Activated naive CD8-positive, alpha-beta T cell (primary cell): ENCODE data around the gene UBTD1.
"Not testable (repeated sequence)": the region's sequence is repeated elsewhere in the genome, so short reads cannot be mapped to it uniquely, and the experiment has no call there.

Experiments
- H3K27ac Mint-ChIP-seq: one replicate; pipeline ENCODE4 v1.8.0; 2021; ENCODE audit warnings: mixed read lengths
- H3K27me3 Mint-ChIP-seq: one replicate; pipeline ENCODE4 v1.8.0; 2021; ENCODE audit warnings: mixed read lengths
- H3K36me3 Mint-ChIP-seq: one replicate; pipeline ENCODE4 v1.8.0; 2021; ENCODE audit warnings: mixed read lengths
- H3K4me1 Mint-ChIP-seq: one replicate; pipeline ENCODE4 v1.8.0; 2021; ENCODE audit warnings: low read depth, mixed read lengths
- H3K4me3 Mint-ChIP-seq: one replicate; pipeline ENCODE4 v1.8.0; 2021; ENCODE audit warnings: mild to moderate bottlenecking, mixed read lengths
- H3K9me3 Mint-ChIP-seq: one replicate; pipeline ENCODE4 v1.8.0; 2021; ENCODE audit warnings: low read depth, mixed read lengths

The UBTD1 gene

GRCh38 chr10:97517778-97518300 lies 19.1 kb downstream of the UBTD1 start:
- Mint-ChIP-seq H3K9me3 (no peaks in the 10 kb centered on the region), H3K27me3 (no peaks in the 10 kb centered on the region), H3K36me3 (no peaks in the 10 kb centered on the region), H3K4me1 (no peaks in the 10 kb centered on the region), H3K4me3 (no peak overlapping the region), H3K27ac (no peak overlapping the region)

GRCh38 chr10:97518301-97519043 lies 19.7 kb downstream of the UBTD1 start:
- Mint-ChIP-seq H3K4me3 (no peak overlapping the region), H3K9me3 (no peaks in the 10 kb centered on the region), H3K36me3 (no peaks in the 10 kb centered on the region), H3K27me3 (no peaks in the 10 kb centered on the region), H3K4me1 (no peaks in the 10 kb centered on the region), H3K27ac (no peak overlapping the region)

- H3K27ac Mint-ChIP-seq: no peak overlapping the region
- no peaks in the 10 kb centered on the region for H3K36me3 Mint-ChIP-seq
- H3K4me3 Mint-ChIP-seq: no peak overlapping the region
- H3K4me1 Mint-ChIP-seq: no peaks in the 10 kb centered on the region
- H3K9me3 Mint-ChIP-seq: no peaks in the 10 kb centered on the region
- H3K27me3 Mint-ChIP-seq: no peaks in the 10 kb centered on the region
These were observed 20.6 kb downstream of the UBTD1 start for GRCh38 chr10:97519342-97519741.

GRCh38 chr10:97520520-97520919 lies 21.8 kb downstream of the UBTD1 start:
- H3K4me3 Mint-ChIP-seq: no peak overlapping the region
- no peaks in the 10 kb centered on the region for H3K27me3 Mint-ChIP-seq
- H3K36me3 Mint-ChIP-seq: no peaks in the 10 kb centered on the region
- H3K9me3 Mint-ChIP-seq: no peaks in the 10 kb centered on the region
- H3K4me1 Mint-ChIP-seq: no peaks in the 10 kb centered on the region
- no peak overlapping the region for H3K27ac Mint-ChIP-seq

- Mint-ChIP-seq H3K27me3 (no peaks in the 10 kb centered on the region), H3K27ac (no peak overlapping the region), H3K4me1 (no peaks in the 10 kb centered on the region), H3K4me3 (no peak overlapping the region), H3K36me3 (no peaks in the 10 kb centered on the region), H3K9me3 (no peaks in the 10 kb centered on the region)
These were observed 22.4 kb downstream of the UBTD1 start for GRCh38 chr10:97520978-97521761.

GRCh38 chr10:97522071-97522470 lies 23.3 kb downstream of the UBTD1 start:
- Mint-ChIP-seq H3K27me3 (no peaks in the 10 kb centered on the region), H3K27ac (no peak overlapping the region), H3K4me1 (no peaks in the 10 kb centered on the region), H3K36me3 (no peaks in the 10 kb centered on the region), H3K9me3 (no peaks in the 10 kb centered on the region), H3K4me3 (no peak overlapping the region)

GRCh38 chr10:97522937-97523336 lies 24.2 kb downstream of the UBTD1 start:
- Mint-ChIP-seq H3K4me1 (no peaks in the 10 kb centered on the region), H3K27me3 (no peaks in the 10 kb centered on the region), H3K4me3 (no peak overlapping the region), H3K27ac (no peak overlapping the region), H3K9me3 (no peaks in the 10 kb centered on the region), H3K36me3 (no peaks in the 10 kb centered on the region)

- H3K27ac Mint-ChIP-seq: no peak overlapping the region
- no peaks in the 10 kb centered on the region for H3K27me3 Mint-ChIP-seq
These were observed 26.4 kb downstream of the UBTD1 start for GRCh38 chr10:97525086-97525485.

GRCh38 chr10:97525683-97526110 lies 27.0 kb downstream of the UBTD1 start:
- no peaks in the 10 kb centered on the region for H3K27me3 Mint-ChIP-seq
- H3K4me3 Mint-ChIP-seq: no peak overlapping the region
- no peak overlapping the region for H3K27ac Mint-ChIP-seq
- no peaks in the 10 kb centered on the region for H3K36me3 Mint-ChIP-seq
- H3K9me3 Mint-ChIP-seq: no peaks in the 10 kb centered on the region
- no peaks in the 10 kb centered on the region for H3K4me1 Mint-ChIP-seq

More at GRCh38 chr10:97525086-97525485, 26.4 kb downstream of the UBTD1 start:
- H3K4me3 Mint-ChIP-seq: no peak overlapping the region
- H3K36me3 Mint-ChIP-seq: no peaks in the 10 kb centered on the region
- no peaks in the 10 kb centered on the region for H3K4me1 Mint-ChIP-seq
- H3K9me3 Mint-ChIP-seq: no peaks in the 10 kb centered on the region

GRCh38 chr10:97528876-97529275 lies 30.2 kb downstream of the UBTD1 start:
- H3K36me3 Mint-ChIP-seq, H3K4me3 Mint-ChIP-seq, H3K27me3 Mint-ChIP-seq, H3K4me1 Mint-ChIP-seq, H3K27ac Mint-ChIP-seq, H3K9me3 Mint-ChIP-seq: not testable (repeated sequence)

GRCh38 chr10:97529685-97530465 lies 31.2 kb downstream of the UBTD1 start:
- H3K27ac Mint-ChIP-seq: no peak overlapping the region

GRCh38 chr10:97531401-97531986 lies 32.8 kb downstream of the UBTD1 start:
- Mint-ChIP-seq H3K27me3 (no peaks in the 10 kb centered on the region), H3K4me3 (no peak overlapping the region), H3K27ac (no peak overlapping the region), H3K36me3 (no peaks in the 10 kb centered on the region), H3K9me3 (no peaks in the 10 kb centered on the region), H3K4me1 (no peaks in the 10 kb centered on the region)

More at GRCh38 chr10:97529685-97530465, 31.2 kb downstream of the UBTD1 start:
- no peaks in the 10 kb centered on the region for H3K9me3 Mint-ChIP-seq
- H3K36me3 Mint-ChIP-seq: no peaks in the 10 kb centered on the region
- H3K4me3 Mint-ChIP-seq: no peak overlapping the region
- no peaks in the 10 kb centered on the region for H3K27me3 Mint-ChIP-seq
- no peaks in the 10 kb centered on the region for H3K4me1 Mint-ChIP-seq

- Mint-ChIP-seq H3K27me3 (no peaks in the 10 kb centered on the region), H3K9me3 (no peaks in the 10 kb centered on the region), H3K27ac (no peak overlapping the region), H3K36me3 (no peaks in the 10 kb centered on the region), H3K4me3 (no peak overlapping the region), H3K4me1 (no peaks in the 10 kb centered on the region)
These were observed 34.4 kb downstream of the UBTD1 start for GRCh38 chr10:97532935-97533671.

GRCh38 chr10:97533888-97534287 lies 35.2 kb downstream of the UBTD1 start:
- H3K36me3 Mint-ChIP-seq: no peaks in the 10 kb centered on the region

More at GRCh38 chr10:97533888-97534287, 35.2 kb downstream of the UBTD1 start:
- Mint-ChIP-seq H3K27ac (no peak overlapping the region), H3K4me1 (no peaks in the 10 kb centered on the region), H3K9me3 (no peaks in the 10 kb centered on the region), H3K27me3 (no peaks in the 10 kb centered on the region), H3K4me3 (no peak overlapping the region)
